Tibial nerve (tissue), 4 donors: ENCODE measurements around the gene HEPACAM2. TPM values are rescaled to one million over a fixed set of nuclear protein-coding genes. Genes with fewer than 3 reads are reported as not detected.

Experiments used
- DNase-seq, 2 donors: peaks; one replicate each; pipeline ENCODE4 v3.0.0-alpha.2; 2019; ENCODE audit warnings: low spot score in 2 of 2
- H3K27ac ChIP-seq, 4 donors: fragments of 200-600 bp; sonication (generic) in 3 of 4; one replicate each; pipeline ENCODE4 v1.5.1; 2017 to 2019; ENCODE audit warnings: mild to moderate bottlenecking in 1 of 4
- H3K27me3 ChIP-seq, 2 donors: fragments of 200-600 bp; sonication (generic) in 1 of 2; one replicate each; pipeline versions ENCODE4 v1.5.1 to v1.6.0; 2017 to 2019
- H3K36me3 ChIP-seq, 3 donors: fragments of 200-600 bp; sonication (generic); one replicate each; pipeline ENCODE4 v1.5.1; 2018 to 2019
- H3K4me1 ChIP-seq, 4 donors: fragments of 200-600 bp; sonication (generic) in 3 of 4; one replicate each; pipeline ENCODE4 v1.5.1; 2017 to 2019
- H3K4me3 ChIP-seq, 4 donors: fragments of 200-600 bp; sonication (generic) in 3 of 4; one replicate each; pipeline ENCODE4 v1.5.1; 2017 to 2019; ENCODE audit warnings: mild to moderate bottlenecking in 1 of 4, moderate library complexity in 1 of 4
- H3K9me3 ChIP-seq, 4 donors: fragments of 200-600 bp; sonication (generic) in 3 of 4; one replicate each; pipeline ENCODE4 v1.5.1; 2017 to 2019
- EP300 ChIP-seq, 2 donors: sonication (generic); formaldehyde crosslinking; IDR thresholded peaks; one replicate each; pipeline ENCODE4 v1.6.1; 2017; ENCODE audit warnings: antibody characterized with exemption in 2 of 2, mild to moderate bottlenecking in 1 of 2
- POLR2A ChIP-seq, 2 donors: fragments of 450-650 bp; IDR thresholded peaks; one replicate each; pipeline ENCODE4 v1.6.1; 2017; ENCODE audit warnings: antibody characterized with exemption in 2 of 2, mild to moderate bottlenecking in 2 of 2, moderate library complexity in 2 of 2
- WGBS, 2 donors: methylation state at CpG; one replicate each; pipeline ENCODE4 v1.1.5; 2018; 5-methylcytosine and 5-hydroxymethylcytosine counted together
- total RNA-seq, 4 donors: library from RNA; depleted of rRNA; stranded (reverse); fragments of >200 nt; gene quantifications; one replicate each; pipeline ENCODE4 v1.1.0, GENCODE V29; 2016
- TF ChIP-seq, protein P1 (sequence below), 5 experiments: fragments of 200-600 bp in 3 of 5; fragments of 450-650 bp in 2 of 5; sonication (generic) in 3 of 5; IDR thresholded peaks; one replicate each; pipeline ENCODE4 v1.5.1; 2016 to 2019; ENCODE audit warnings: antibody characterized with exemption in 5 of 5, mild to moderate bottlenecking in 3 of 5, moderate library complexity in 2 of 5

HEPACAM2 gene
- total RNA-seq, 4 donors from 2014 or later = not detected

- Histone ChIP-seq H3K27me3 (no peaks in the 10 kb centered on the region), H3K9me3 (no peaks in the 10 kb centered on the region), H3K4me3 (no peak overlapping the region), H3K4me1 (peaks cover 0 to 27% (median 8%) of the 10 kb centered on the region in 4 donors), H3K36me3 (peaks cover 0 to 4% (median 0%) of the 10 kb centered on the region in 3 donors), H3K27ac (no peak overlapping the region)
- WGBS, 2 donors = 83 to 89% methylated on average over 2 of the region's 2 CpGs
- DNase-seq = no peak
- no peak for TF ChIP-seq POLR2A (IDR thresholded peaks at IDR 0.05)
- no peak for TF ChIP-seq EP300 (IDR thresholded peaks at IDR 0.05)
- TF ChIP-seq, protein P1, sequence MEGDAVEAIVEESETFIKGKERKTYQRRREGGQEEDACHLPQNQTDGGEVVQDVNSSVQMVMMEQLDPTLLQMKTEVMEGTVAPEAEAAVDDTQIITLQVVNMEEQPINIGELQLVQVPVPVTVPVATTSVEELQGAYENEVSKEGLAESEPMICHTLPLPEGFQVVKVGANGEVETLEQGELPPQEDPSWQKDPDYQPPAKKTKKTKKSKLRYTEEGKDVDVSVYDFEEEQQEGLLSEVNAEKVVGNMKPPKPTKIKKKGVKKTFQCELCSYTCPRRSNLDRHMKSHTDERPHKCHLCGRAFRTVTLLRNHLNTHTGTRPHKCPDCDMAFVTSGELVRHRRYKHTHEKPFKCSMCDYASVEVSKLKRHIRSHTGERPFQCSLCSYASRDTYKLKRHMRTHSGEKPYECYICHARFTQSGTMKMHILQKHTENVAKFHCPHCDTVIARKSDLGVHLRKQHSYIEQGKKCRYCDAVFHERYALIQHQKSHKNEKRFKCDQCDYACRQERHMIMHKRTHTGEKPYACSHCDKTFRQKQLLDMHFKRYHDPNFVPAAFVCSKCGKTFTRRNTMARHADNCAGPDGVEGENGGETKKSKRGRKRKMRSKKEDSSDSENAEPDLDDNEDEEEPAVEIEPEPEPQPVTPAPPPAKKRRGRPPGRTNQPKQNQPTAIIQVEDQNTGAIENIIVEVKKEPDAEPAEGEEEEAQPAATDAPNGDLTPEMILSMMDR (IDR thresholded peaks at IDR 0.05) = no peak
These were observed 9.3 kb upstream of the HEPACAM2 start for GRCh38 chr7:93235541-93235940.

DNA sequence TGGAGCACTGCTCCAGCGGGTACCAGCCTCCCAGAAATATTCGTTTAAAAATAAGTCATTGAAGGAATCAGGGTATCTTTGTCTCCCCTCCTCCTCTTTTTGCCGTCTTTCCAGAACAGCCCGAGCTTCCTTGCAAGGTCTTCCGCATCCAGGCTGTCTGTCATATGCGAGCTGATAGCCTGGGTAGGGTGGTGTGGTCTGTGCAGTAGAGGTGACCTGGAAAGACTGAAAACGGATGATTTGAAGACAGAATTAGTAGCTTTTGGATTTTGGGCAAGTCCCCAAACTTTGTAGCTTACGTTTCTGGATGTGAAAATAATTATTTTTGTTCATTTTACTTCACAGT is 6.4 kb upstream of the HEPACAM2 start:
- H3K9me3 ChIP-seq = no peaks in the 10 kb centered on the region
- TF ChIP-seq, protein P1 (IDR thresholded peaks at IDR 0.05) = no peak
- TF ChIP-seq EP300 (IDR thresholded peaks at IDR 0.05) (no peak), POLR2A (IDR thresholded peaks at IDR 0.05) (no peak)
- H3K27ac ChIP-seq = peak overlapping the region in 1 of 4 donors; percentile 47
- no peaks in the 10 kb centered on the region for H3K27me3 ChIP-seq
- peaks cover 0 to 37% (median 8%) of the 10 kb centered on the region in 4 donors for H3K4me1 ChIP-seq
- no peak for DNase-seq
- 0 to 1% methylated on average over 8 of the region's 8 CpGs for WGBS, 2 donors
- peak overlapping the region; percentile 46 to 61 (median 58) for H3K4me3 ChIP-seq
- H3K36me3 ChIP-seq = no peaks in the 10 kb centered on the region

GRCh38 chr7:93231799-93232672 is 5.8 kb upstream of the HEPACAM2 start, which contains the start of gene VPS50:
TSS of gene VPS50 (plus strand) at chr7:93232366. CDS start at chr7:93232468, 102 bp downstream.
- WGBS, 2 donors = 0 to 1% methylated on average over 32 to 39 of the region's 40 CpGs
- DNase-seq = peak; percentile 84 to 95
- H3K27ac ChIP-seq = peak within 1 kb of the TSS in 2 of 4 donors; percentile 47 to 74
- H3K36me3 ChIP-seq = no peaks in the 10 kb centered on the region
- peak in 1 of 2 donors; percentile 12 for TF ChIP-seq POLR2A (IDR thresholded peaks at IDR 0.05)
- peak in 1 of 2 donors; percentile 78 for TF ChIP-seq EP300 (IDR thresholded peaks at IDR 0.05)
- TF ChIP-seq, protein P1 (IDR thresholded peaks at IDR 0.05) = peak in 3 of 5 experiments; percentile 13 to 57 (median 31)
- peak within 1 kb of the TSS; percentile 46 to 61 (median 58) for H3K4me3 ChIP-seq
- H3K27me3 ChIP-seq = no peaks in the 10 kb centered on the region
- no peaks in the 10 kb centered on the region for H3K9me3 ChIP-seq
- peaks cover 0 to 37% (median 8%) of the 10 kb centered on the region in 4 donors for H3K4me1 ChIP-seq

- TF ChIP-seq EP300 (IDR thresholded peaks at IDR 0.05) = no peak
- Histone ChIP-seq H3K27ac (peak overlapping the region in 1 of 4 donors; percentile 74), H3K4me1 (peaks cover 0 to 37% (median 8%) of the 10 kb centered on the region in 4 donors), H3K27me3 (no peaks in the 10 kb centered on the region), H3K4me3 (peak overlapping the region; percentile 46 to 61 (median 58)), H3K9me3 (no peaks in the 10 kb centered on the region), H3K36me3 (no peaks in the 10 kb centered on the region)
- 53 to 61% methylated on average over 5 of the region's 5 CpGs for WGBS, 2 donors
- no peak for DNase-seq
These were observed 5.0 kb upstream of the HEPACAM2 start for GRCh38 chr7:93231259-93231658.

DNA sequence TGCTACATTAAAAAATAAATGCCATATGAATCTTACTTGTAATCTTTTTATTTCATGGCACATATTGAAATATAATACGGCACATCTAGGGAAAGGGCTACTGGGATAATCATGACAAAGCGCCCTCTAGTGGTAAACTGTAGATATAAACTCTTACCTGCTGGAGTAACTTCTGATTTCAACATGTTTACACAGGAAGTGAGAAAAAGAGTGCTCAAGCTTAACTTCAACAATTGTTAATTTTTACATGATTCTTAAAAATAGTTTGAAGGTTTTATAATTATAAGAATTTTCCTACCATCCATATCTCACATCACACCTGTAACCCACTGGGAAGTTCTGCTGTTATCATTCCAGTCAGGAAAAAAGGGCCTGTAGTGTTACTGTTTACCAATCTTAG is 2.0 kb upstream of the HEPACAM2 start:
- TF ChIP-seq POLR2A (IDR thresholded peaks at IDR 0.05) = no peak
- TF ChIP-seq, protein P1 (IDR thresholded peaks at IDR 0.05) = peak; percentile 57 to 84 (median 68)
- peaks cover 0 to 24% (median 5%) of the 10 kb centered on the region in 4 donors for H3K4me1 ChIP-seq
- WGBS, 2 donors = 0 to 1% methylated on average over 2 of the region's 2 CpGs

More for the DNA sequence above, 2.0 kb upstream of the HEPACAM2 start:
- no peaks in the 10 kb centered on the region for H3K27me3 ChIP-seq
- no peak overlapping the region for H3K4me3 ChIP-seq
- no peaks in the 10 kb centered on the region for H3K9me3 ChIP-seq
- no peaks in the 10 kb centered on the region for H3K36me3 ChIP-seq
- no peak for DNase-seq
- no peak overlapping the region for H3K27ac ChIP-seq
